Thyroid gland (tissue), 4 donors: ENCODE results near the gene PCDHGA4.

ENCODE experiments used
- POLR2A ChIP-seq, 2 donors: fragments of 450-650 bp; IDR thresholded peaks; one replicate each; pipeline ENCODE4 v1.6.1; 2017; ENCODE audit warnings: antibody characterized with exemption in 2 of 2, mild to moderate bottlenecking in 2 of 2, moderate library complexity in 1 of 2
- TF ChIP-seq, protein P1 (sequence below), 6 experiments: fragments of 200-600 bp in 3 of 6; fragments of 450-650 bp in 3 of 6; sonication (generic) in 3 of 6; IDR thresholded peaks; one replicate each; pipeline ENCODE4 v1.5.1; 2016 to 2019; ENCODE audit warnings: antibody characterized with exemption in 6 of 6, mild to moderate bottlenecking in 2 of 6, inconsistent platforms in 1 of 6, moderate library complexity in 1 of 6

DNA sequence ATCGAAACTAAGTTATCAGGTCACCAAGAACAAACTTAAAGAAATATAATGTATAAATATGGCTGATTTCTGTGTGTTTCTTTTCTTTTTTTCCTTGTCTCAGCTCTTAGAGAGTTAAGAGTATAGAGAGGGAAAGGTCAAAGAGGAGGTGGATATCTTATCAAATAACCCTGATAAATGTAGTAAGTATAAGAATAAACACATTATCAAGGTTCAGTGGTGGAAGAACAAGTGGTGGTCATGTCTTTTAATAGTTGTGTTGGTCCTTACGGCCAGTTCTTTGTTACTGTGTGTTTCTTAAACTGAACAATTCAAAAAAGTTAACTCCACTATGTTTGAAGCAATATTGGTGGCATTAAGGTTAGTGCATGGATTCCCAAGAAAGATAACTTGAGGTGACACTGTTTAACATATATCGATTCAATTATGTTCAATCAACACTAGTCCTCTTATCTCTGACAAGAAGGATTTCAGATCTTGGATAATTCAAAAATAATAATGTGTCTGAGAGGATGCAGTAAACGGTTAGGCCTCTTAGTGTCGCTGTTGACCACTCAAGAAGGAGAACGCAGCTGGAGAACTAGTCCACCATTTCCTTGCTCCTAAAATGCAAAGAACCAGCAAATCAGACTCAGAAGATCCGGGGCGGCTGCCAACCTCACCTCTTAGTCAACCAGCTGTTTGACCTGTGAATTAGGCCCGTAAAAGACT lies 11.4 kb upstream of the PCDHGA4 start, which contains the start of gene PCDHGA3:
- TF ChIP-seq, protein P1, sequence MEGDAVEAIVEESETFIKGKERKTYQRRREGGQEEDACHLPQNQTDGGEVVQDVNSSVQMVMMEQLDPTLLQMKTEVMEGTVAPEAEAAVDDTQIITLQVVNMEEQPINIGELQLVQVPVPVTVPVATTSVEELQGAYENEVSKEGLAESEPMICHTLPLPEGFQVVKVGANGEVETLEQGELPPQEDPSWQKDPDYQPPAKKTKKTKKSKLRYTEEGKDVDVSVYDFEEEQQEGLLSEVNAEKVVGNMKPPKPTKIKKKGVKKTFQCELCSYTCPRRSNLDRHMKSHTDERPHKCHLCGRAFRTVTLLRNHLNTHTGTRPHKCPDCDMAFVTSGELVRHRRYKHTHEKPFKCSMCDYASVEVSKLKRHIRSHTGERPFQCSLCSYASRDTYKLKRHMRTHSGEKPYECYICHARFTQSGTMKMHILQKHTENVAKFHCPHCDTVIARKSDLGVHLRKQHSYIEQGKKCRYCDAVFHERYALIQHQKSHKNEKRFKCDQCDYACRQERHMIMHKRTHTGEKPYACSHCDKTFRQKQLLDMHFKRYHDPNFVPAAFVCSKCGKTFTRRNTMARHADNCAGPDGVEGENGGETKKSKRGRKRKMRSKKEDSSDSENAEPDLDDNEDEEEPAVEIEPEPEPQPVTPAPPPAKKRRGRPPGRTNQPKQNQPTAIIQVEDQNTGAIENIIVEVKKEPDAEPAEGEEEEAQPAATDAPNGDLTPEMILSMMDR (IDR thresholded peaks at IDR 0.05) = peak in 1 of 6 experiments; percentile 14
- no peak for TF ChIP-seq POLR2A (IDR thresholded peaks at IDR 0.05)
